ENCODE results near the gene CSTPP1.
"Not testable (repeated sequence)": the region's sequence is repeated elsewhere in the genome, so short reads cannot be mapped to it uniquely, and the experiment has no call there.

The CSTPP1 gene

GRCh38 chr11:46992386-46992785 is 55.8 kb downstream of the CSTPP1 start:
- not testable (repeated sequence) for DNase-seq

GRCh38 chr11:46997796-46998195 is 61.2 kb downstream of the CSTPP1 start:
- not testable (repeated sequence) for DNase-seq

- DNase-seq, result no peak
Measured at GRCh38 chr11:46999217-46999616, 62.7 kb downstream of the CSTPP1 start.

GRCh38 chr11:47000033-47000432 is 63.5 kb downstream of the CSTPP1 start:
- DNase-seq, result no peak

- DNase-seq, result no peak
Measured at GRCh38 chr11:47001781-47002181, 65.2 kb downstream of the CSTPP1 start.

GRCh38 chr11:47002390-47002789 is 65.8 kb downstream of the CSTPP1 start:
- no peak for DNase-seq

- DNase-seq, result no peak
Measured at GRCh38 chr11:47003180-47003877, 66.8 kb downstream of the CSTPP1 start.

- DNase-seq, result peak in 1 of 2 experiments; percentile 24
Measured at GRCh38 chr11:47004595-47005033, 68.1 kb downstream of the CSTPP1 start.

GRCh38 chr11:47005441-47005840 is 68.9 kb downstream of the CSTPP1 start:
- DNase-seq, result no peak

- no peak for DNase-seq
Measured at GRCh38 chr11:47007579-47007978, 71.0 kb downstream of the CSTPP1 start.

- no peak for DNase-seq
Measured at GRCh38 chr11:47010179-47010578, 73.6 kb downstream of the CSTPP1 start.

- no peak for DNase-seq
Measured at GRCh38 chr11:47014097-47014496, 77.5 kb downstream of the CSTPP1 start.

- DNase-seq, result no peak
Measured at GRCh38 chr11:47018637-47019036, 82.1 kb downstream of the CSTPP1 start.

GRCh38 chr11:47020793-47021526 is 84.4 kb downstream of the CSTPP1 start:
- DNase-seq, result no peak

GRCh38 chr11:47021527-47021818 is 84.9 kb downstream of the CSTPP1 start:
- DNase-seq, result no peak

GRCh38 chr11:47021965-47022364 is 85.4 kb downstream of the CSTPP1 start:
- DNase-seq, result no peak

- DNase-seq, result no peak
Measured at GRCh38 chr11:47028195-47029093, 91.9 kb downstream of the CSTPP1 start.

- no peak for DNase-seq
Measured at GRCh38 chr11:47033439-47033838, 96.9 kb downstream of the CSTPP1 start.

- no peak for DNase-seq
Measured at GRCh38 chr11:47034091-47034490, 97.5 kb downstream of the CSTPP1 start.

GRCh38 chr11:47035108-47035507 is 98.5 kb downstream of the CSTPP1 start:
- no peak for DNase-seq

GRCh38 chr11:47044119-47044518 is 107.6 kb downstream of the CSTPP1 start:
- DNase-seq, result no peak

GRCh38 chr11:47047972-47048371 is 111.4 kb downstream of the CSTPP1 start:
- no peak for DNase-seq

- DNase-seq, result no peak
Measured at GRCh38 chr11:47050284-47050683, 113.7 kb downstream of the CSTPP1 start.

GRCh38 chr11:47051217-47051616 is 114.7 kb downstream of the CSTPP1 start:
- no peak for DNase-seq
